Activated CD8-positive, alpha-beta memory T cell treated with anti-CD3 and anti-CD28 coated beads, Interleukin-2, amount 50 U/mL, for 1 hour (primary cell): ENCODE results near the gene ST3GAL4.

Experiments used
- DNase-seq: peaks from one replicate; pipeline ENCODE4 v3.0.0-alpha.2; 2020; ENCODE audit errors: extremely low read depth

The ST3GAL4 gene

DNA sequence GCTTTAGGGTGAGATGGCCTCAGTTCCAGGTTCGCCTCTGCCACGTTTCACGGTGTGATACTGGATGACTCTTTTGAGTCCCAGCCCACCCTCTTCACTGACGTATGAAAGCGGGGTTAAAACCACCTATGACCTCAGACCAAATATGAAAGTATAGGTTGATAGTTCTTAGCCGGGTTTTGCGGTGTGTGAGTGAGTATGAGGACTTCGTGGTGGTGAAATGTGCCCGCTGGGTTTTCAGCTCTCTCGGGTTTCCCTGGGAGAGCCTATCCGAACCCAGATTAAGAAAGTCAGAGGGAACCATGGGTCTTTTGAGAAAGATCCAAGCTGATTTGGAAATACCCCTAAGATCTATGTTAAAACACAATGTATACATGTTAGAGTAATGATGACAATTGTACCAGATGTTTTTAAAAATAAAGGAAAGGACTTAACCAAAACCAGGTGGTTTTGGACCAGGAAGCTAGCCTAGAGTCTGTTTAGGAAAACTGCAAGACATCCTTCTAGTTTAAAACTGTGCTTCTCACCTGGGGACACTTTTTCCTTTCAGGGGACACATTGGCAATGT lies 25.8 kb upstream of the ST3GAL4 start:
- no peak for DNase-seq

DNA sequence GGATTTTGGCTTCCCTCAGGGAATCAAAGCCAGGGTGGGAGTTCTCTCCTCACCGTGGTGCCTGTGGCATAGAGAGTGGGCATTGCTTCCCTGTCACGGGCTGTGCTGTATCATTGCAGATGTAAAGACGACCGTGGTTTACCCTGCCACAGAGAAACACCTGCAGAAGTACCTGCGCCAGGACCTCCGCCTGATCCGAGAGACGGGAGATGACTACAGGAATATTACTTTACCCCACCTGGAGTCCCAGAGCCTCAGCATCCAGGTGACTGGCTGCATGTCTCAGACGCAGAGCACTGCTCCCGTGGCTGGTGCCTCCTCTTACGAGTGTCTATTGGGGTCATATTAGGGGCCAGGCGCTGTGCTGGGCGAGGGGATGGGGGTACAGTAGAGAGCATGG lies 24.2 kb upstream of the ST3GAL4 start:
- DNase-seq = no peak

DNA sequence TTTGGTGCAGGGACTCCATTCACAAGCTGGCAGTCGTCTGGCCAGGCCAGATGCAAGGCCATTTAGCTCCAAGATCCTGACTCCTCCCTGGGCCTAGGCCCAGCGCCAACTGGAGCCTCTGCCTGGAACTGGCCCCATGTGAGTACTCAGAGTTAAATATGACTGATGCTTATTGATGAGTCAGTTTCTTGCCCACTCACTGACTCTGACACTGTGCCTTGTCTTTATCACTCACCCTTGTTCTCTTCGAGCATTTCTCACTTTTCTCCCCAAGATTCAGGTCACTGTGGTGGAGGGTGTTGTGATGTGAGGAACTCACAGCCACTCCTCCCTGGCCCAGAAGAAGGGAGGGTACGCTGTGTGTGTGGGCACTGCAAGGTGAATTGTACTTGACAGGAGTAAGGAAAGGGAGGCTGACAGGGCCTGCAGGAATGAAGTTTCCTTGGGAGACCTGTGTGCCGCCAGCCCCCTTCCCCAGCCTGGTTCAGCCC lies 23.2 kb upstream of the ST3GAL4 start:
- no peak for DNase-seq

DNA sequence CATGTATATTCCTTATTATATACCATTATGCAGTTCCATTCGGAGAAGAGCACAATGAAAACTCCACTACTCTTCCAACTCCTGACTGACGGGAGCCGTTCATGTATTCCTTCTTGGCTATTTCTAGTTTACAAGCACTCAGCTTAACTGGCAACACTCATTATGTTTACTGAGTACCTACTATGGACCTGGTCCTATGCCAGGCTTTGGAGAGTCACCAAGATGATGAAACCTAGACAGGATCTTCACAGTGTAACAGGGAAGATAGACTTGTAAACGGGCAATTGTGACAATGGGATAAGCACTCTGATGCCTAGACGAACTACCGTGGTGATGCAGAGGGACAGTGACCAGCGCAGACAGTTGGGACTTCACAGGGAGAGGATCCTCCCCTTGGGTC lies 22.3 kb upstream of the ST3GAL4 start:
- no peak for DNase-seq

DNA sequence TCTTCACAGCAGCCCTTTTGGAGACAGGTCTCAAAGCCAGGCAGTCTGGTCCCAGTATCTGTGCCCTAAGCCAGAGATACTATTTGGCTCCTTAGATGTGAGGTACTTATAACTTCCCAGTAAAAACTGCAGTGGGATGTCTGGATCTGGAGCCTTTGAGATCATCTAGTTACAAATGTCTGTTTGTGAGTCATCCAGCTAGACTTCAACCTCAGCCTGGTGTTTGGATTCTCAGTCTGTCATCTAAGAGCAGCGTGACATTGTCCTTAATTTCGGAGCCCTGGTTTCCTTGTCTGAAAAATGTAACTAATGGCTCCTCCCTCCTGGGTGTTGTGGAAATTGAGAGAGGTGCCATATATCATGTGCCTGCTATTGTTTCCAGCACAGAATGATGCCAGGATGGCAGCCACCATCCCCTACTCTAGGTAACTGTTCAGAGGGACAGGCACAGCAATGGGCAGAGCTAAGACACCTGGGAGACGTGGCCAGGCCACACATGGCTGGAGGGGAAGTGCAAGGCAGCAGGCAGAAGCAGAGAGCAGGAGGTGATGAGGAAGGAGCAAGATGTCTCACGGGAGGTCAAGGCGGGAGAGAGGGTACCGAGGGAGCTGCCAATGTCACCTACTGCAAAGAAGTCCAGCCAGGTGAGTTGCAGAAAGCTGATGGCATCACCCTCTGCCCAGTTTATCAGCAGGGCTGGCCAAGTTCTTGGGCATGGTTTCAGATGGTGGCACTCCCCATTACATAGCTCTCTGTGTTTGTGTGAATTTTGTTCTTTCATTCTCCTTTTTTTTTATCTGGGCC lies 20.6 kb upstream of the ST3GAL4 start:
- no peak for DNase-seq

DNA sequence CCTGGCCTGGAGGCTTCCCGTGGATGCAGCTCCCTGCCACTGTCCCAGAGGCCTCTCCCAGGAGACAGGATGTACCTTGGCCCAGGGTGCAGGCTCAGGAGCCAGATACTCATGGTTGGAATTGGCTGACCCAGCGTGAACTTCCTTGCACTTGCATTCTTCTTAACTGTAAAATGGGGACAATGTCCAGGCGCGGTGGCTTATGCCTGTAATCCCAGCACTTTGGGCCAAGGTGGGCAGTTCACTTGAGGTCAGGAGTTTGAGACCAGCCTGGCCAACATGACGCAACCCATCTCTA lies 20.1 kb upstream of the ST3GAL4 start:
- no peak for DNase-seq

DNA sequence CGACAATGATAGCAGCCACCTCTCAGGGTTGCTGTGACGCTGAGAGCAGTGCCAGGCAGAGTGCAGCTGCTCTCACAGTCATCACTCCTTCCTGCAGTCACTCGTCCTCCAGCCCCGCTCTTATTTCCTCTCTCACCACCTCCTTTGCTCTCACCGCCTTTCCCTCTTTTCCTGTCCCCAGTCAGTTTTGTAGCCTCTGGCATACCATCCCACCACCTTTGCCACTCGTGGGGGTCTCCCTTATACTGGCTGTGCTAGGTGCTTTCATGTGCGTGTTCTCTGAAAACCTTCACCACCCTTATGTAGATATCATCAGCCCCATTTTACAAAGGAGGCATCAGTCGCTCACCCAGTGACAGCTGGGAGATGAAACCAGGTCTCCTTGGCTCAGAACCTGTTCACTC lies 19.3 kb upstream of the ST3GAL4 start:
- no peak for DNase-seq

DNA sequence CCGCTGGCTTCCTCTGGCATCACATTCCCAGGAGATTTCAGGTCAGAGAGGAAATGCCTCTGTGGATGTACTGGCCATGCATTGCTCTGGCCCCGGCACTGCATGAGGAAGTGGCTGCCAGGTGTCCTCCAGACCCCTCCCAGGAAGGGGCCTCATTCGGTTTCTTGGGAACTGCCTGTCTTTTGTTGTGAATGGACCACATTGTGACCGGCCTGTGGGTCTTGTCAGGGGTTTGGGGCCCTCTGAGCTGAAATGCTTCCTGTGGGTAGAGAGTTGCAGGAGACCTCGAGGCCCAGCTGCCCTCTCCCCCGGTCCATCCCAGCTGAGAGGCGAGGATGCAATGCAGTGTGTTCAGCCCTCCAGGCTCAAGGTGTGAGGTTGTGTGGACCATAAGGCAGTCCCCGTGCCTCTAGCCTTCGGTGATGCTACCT lies 18.8 kb upstream of the ST3GAL4 start:
- DNase-seq = no peak

DNA sequence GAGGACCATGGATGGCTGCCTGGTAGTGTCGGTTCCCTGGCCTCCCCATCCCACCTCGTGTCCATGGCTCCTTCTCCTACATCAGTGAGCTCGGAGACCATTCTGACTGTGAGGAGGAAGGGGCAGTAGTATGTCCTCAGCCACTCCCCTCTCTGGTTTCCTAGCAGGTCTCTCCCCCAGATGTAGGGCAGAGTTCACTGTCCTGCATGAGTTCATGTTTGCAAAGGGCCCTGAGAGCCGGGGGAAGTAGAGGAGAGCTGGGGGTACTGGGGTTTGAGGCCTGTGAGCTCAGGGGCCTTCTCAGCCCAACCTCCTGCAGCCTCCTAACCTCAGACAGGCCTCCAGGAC lies 18.4 kb upstream of the ST3GAL4 start:
- no peak for DNase-seq

DNA sequence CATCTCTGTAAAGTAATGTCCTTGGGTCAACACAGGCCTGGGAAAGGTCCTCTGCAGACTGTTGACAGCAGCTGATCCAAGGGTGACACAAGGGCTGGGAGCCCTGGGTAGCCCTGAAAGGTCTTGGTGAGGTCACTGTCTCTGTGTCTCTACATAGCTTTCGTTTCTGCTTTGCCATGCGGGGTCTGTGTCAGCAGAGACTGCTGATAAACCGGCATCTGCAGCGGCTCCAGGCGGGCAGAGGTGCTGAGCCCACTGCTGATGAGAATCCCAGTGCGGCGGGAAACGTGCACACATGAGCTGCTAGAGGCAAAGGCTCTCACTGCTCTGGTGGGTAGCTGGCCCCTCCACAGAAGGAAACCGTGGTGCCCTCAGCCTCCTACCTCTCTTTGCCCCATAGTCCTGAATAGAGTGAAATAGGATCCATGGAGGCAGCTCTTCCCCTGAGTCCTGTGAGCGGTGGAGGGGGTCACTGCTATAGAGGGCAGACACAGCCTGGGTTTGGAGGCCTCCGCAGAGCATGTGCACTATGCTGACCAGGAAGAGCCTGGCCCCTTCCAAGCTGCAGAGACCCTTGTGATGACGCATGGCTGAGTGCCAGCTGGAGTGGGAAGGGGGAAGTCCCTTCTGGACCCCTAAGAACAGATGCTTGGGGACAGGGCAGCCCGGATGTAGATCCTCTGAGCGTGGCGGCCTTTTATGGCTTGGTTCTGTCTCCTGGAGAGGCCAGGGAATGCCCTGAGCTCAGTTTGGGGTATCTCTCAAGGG lies 17.8 kb upstream of the ST3GAL4 start:
- DNase-seq = no peak

DNA sequence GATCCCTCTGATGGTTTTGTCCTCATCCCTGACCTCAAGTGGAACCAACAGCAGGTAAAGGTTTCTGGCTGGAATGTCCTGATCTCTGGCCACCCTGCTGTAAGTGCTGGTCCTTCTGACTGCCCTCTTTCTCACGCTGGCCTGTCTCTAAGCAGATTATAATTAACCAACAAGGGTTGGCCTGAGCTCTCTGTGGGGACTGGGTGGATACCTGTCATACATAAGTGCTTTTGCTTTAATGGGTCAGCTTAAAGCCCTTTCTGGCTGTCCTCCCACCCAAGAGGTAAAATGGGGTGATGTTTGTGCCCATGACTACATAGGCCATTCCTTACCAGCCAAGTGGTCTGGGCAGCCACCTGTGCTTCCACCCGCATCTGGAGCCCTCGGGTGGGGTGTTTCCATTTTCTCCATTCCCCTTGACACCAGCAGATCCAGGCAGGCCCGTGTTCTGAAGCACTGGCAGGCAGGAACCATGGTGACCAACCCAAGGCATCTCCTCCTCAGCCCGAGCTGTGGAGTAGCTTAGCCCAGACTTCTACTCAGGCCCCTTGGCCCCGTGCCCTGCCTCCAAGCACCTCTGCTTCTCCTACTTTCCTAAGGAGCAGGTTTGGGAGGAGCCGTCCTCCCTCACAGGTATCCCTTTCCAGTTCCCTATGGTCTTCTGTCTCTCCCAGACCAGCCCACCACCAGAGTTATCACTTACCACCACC lies 17.0 kb upstream of the ST3GAL4 start:
- no peak for DNase-seq

DNA sequence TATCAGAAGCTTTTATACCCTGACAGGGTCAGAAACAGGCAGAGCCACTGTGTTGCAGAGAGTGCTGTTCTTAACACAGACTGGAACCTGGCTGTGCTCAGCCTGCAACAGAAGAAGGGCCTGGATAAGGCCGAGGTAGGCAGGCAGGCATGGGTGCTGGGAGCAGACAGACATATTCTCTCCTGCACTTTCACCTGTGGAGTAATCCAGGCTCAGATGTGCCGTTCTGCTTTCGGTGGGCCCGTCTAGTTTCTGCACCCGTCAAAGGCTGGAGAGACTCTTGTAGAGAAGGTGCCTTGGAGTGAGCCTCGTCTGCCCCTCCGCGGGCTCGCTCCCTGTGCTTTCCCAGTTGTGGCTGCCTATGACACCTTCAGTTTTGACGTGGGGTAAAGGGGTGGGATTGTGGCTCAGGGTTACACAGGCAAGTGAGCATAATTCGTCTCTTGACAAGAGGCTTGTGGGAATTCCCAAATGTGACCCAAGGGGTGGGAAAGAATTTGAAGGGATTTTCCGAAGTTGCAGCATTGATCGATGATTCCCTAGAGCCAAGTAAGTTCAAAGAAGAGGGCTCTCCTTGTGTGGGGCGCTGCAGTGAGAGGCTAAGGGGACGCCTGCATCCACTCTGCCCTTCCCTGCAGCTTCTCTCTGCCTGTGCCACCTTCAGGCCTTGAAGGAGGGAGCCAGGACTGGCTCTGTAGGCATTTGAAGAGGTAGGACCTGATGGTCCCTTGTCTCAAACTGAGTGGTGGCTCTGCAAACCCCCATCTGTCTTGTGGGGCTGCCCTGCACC lies 16.2 kb upstream of the ST3GAL4 start:
- no peak for DNase-seq

DNA sequence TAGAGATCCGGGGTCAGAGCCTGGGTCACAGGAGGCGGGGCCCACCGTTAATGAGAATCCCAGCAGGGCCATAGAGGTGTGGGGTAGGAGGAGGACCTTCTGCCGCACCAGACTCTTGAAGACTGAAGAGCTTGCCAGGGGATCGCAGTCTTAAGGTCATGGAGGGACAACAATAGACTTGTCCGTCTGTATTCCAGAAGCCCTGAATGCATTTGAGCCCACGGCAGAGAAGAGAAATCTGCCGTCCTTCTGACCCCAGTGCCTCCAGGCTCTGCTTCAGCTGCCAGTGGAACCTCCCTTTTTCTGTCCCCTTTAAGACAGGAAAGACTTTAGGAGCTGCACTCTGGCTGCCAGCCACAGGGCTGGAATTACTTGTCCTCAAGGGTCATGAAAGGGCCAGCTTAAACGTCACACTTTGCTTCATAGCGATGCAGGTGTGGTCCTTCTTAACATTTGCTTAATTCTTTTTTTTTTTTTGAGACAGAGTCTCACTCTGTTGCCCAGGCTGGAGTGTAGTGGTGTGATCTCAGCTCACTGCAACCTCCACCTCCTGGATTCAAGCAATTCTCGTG lies 15.5 kb upstream of the ST3GAL4 start:
- DNase-seq = no peak

DNA sequence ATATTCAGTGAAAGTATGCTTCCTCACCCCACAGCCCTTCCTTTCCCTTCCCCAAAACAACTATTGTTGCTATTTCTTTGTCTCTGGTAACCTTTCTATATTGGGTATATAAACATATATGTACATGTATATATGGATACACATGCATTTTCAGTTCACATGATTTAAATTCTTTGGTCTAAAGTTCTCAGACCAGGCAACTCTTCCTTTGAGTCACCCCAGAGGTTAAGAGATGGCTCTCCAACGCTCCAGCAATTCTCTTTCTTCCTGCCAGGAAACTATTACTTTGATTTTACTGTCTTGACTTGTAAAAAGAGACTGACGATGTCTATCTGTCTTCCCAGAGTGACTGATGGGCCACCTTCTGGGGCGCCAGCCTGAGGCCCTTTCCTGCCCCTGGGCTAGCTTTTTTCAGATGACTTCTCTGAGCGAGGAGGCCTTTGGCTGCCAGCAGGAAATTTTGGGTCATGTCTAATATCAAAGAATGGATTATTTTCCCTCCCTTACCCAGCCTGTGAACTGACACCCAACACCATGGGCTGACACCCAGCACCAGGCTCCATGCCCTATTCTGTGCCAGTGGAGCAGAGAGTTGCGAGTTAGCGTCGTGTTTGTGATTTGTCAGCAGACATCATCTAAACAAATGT lies 14.4 kb upstream of the ST3GAL4 start:
- DNase-seq = no peak

DNA sequence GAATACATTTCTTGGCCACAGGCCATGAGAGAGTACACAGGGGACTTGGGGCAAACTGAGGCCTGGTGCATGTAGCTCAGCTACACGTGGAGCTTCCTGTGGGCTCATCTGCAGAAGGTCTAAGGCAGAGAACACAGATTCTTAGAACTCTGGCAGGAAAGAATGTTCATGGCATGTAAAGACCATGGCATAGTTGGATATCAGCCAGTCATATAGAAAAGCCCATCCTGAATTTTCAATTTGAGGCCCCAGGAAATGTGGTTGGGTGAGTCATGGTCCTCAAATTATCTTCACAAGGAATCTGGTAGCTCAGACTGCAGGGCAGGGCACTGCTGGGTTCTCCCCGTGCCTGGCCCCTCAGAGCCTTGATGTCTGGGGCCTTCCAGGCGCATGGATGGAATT lies 13.7 kb upstream of the ST3GAL4 start:
- DNase-seq = no peak

DNA sequence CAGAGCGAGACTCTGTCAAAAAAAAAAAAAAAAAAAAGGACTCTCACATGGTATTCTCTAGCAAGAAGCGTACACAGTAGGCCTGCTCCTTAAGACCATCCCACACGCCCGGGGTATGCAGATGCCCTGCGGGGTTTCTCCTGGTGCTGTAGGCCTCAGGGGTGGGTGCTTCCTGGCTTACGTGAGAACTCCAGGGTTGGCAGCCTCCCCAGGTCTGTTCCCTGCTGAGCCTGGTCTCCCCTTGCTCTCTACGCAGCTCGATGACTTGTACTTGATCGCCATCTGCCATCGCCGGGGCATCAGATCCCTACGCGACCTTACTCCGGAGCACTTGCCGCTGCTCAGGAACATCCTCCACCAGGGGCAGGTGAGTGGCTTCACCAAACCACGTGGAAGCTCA lies 12.4 kb upstream of the ST3GAL4 start:
- DNase-seq = no peak

DNA sequence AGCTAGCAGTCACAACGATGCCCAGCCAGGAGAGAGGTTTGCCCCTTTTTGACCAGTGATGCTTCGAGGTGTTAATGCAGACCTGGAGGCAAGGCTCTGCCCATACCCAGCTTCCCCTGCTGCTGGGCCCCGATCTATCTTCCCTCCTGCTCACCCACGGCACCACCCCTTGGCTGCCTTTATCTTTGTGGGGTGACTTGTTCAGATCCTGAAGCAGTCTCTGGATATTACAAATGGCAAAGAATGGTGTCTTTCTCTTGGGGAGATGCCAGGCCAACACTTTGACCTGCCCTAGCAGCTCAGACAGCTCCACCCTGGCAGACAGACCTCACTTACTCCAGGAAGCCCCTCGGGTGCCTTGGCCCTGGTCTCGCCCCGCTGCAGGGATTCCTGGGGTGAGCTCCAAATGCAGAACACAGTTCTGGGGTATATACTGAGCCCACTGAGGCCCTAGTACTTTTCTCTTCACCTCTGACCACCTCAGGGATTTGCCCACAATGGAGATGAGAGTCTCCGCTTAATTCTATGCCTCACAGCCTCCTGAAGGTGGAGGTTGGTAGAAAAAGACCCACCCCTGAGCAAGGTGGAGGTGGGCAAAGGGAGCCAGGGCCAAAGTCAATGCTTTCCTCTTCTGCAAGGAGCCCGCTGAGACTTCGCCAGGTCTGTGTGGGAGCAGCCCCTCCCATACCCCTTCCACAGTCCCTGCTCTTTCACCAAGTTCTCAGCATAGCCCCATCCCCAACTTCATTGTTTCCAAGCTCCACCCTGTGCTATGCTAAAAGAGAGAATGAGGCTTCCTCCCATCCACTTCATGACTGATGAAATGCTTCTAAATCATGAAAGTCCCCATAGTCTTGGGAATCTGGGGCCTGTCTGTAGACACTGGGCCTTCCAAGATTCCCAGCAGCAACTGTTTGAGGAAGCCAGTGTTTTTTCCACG lies 11.1 kb upstream of the ST3GAL4 start:
- DNase-seq = no peak

DNA sequence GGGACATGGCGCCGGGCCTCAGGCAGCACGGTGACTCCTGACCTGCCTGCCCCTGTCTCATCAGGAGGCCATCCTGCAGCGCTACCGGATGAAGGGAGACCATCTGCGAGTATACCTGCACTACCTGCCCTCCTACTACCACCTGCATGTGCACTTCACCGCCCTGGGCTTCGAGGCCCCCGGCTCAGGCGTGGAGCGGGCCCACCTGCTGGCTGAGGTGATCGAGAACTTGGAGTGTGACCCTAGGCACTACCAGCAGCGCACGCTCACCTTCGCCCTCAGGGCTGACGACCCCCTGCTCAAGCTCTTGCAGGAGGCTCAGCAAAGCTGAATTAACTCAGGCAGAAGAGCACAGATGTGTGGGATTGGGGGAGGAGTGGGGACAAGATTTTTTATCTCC lies 10.2 kb upstream of the ST3GAL4 start:
- no peak for DNase-seq

DNA sequence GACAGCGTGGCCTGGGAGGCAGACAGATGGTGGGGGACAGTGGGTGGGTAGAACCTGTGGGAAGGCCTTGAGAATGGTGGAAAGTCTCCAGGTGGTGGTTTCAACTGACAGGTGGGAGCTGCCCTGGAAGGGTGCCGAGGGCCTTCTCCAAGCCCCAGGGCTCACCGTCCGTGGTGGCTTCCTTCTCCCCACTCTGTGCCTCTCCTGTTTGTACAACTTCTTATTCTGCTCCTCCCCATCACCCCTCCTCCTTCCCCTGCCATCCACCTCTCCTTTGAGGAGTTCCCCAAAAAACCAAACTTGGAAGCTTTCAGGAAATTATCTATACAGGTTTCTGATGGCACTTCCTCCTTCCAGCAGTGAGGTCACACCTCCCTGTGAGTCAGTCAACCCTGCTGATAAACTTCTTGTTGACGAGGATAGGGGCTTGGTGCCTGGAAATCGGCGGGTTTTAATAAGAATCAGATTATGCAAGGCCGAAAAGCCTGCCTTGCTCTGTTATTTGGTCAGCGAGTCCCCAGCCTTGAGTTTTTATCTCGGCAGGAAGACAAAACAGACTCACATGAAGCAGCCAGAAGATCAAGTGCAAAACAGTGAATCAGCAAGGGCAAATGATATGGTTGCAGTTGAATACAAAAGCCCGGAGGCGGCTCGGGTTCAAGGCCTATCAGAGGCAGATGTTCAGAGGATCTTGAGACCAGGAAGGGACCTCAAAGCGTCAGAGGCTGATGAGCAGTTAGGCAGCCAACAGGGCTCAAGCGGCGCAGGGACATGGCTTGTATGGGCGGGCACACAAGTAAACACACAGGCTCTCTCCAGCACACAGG lies 9.5 kb upstream of the ST3GAL4 start:
- DNase-seq = no peak
